Liver (tissue), 9 donors: ENCODE measurements around the gene RAB5IF. TPM values are rescaled to one million over a fixed set of nuclear protein-coding genes. Genes with fewer than 3 reads are reported as not detected.
A peak's percentile ranks its signal among the peaks of the same experiment; 100 is the strongest.

Experiments
- DNase-seq: peaks from one replicate; pipeline ENCODE4 v3.0.0-alpha.2; 2017; ENCODE audit warnings: low spot score
- H3K27ac ChIP-seq, 2 donors: one replicate each; pipeline ENCODE4 v1.7.0; 2013; ENCODE audit warnings: inconsistent platforms in 2 of 2, low read length in 2 of 2, control low read depth in 1 of 2, low read depth in 1 of 2, mild to moderate bottlenecking in 1 of 2
- H3K27me3 ChIP-seq, 4 donors: one replicate each; pipeline versions ENCODE4 v1.6.1 to v1.7.0; 2013; ENCODE audit warnings: low read length in 3 of 4, inconsistent platforms in 1 of 4, mild to moderate bottlenecking in 1 of 4, moderate library complexity in 1 of 4; ENCODE audit not compliant: control insufficient read depth in 4 of 4, insufficient read depth in 4 of 4
- H3K36me3 ChIP-seq, 4 donors: one replicate each; pipeline versions ENCODE4 v1.6.1 to v1.7.0; 2013; ENCODE audit warnings: low read length in 3 of 4, mild to moderate bottlenecking in 3 of 4, low read depth in 1 of 4, moderate library complexity in 1 of 4; ENCODE audit not compliant: control insufficient read depth in 4 of 4, insufficient read depth in 3 of 4
- H3K4me1 ChIP-seq, 4 donors: one replicate each; pipeline versions ENCODE4 v1.6.1 to v1.7.0; 2013; ENCODE audit warnings: low read length in 3 of 4, mild to moderate bottlenecking in 3 of 4, moderate library complexity in 1 of 4; ENCODE audit not compliant: control insufficient read depth in 4 of 4, insufficient read depth in 4 of 4
- H3K4me3 ChIP-seq, 3 donors: one replicate each; pipeline versions ENCODE4 v1.6.1 to v1.7.0; 2013; ENCODE audit warnings: low read length in 3 of 3, control low read depth in 1 of 3, low read depth in 1 of 3, mild to moderate bottlenecking in 1 of 3
- H3K9ac ChIP-seq, 2 donors: one replicate each; pipeline ENCODE4 v1.7.0; 2013; ENCODE audit warnings: low read length in 2 of 2, mild to moderate bottlenecking in 2 of 2, moderate library complexity in 2 of 2, control low read depth in 1 of 2, low read depth in 1 of 2
- H3K9me3 ChIP-seq, 4 donors: one replicate each; pipeline versions ENCODE4 v1.6.1 to v1.7.0; 2013; ENCODE audit warnings: low read length in 3 of 4; ENCODE audit not compliant: control insufficient read depth in 4 of 4
- CTCF ChIP-seq: fragments of 150-350 bp; IDR thresholded peaks from 2 replicates; pipeline ENCODE4 v1.5.1; 2017; ENCODE audit warnings: improper control_type of control experiment, low read depth, low read length; ENCODE audit not compliant: missing input control
- EGR1 ChIP-seq, 2 donors: IDR thresholded peaks; 2 replicates each; pipeline ENCODE4 v1.6.1; 2016 to 2018; ENCODE audit warnings: antibody characterized with exemption in 2 of 2, low read depth in 2 of 2
- FOXA1 ChIP-seq: IDR thresholded peaks from 2 replicates; pipeline ENCODE4 v1.6.1; 2016; ENCODE audit warnings: antibody characterized with exemption
- FOXA2 ChIP-seq: IDR thresholded peaks from 2 replicates; pipeline ENCODE4 v1.6.1; 2016; ENCODE audit warnings: antibody characterized with exemption
- GABPA ChIP-seq, 2 donors: IDR thresholded peaks in 1 of 2; conservative IDR thresholded peaks in 1 of 2; 2 replicates each; pipeline ENCODE4 v1.6.1; 2016; ENCODE audit warnings: antibody characterized with exemption in 2 of 2, mild to moderate bottlenecking in 1 of 2, moderate library complexity in 1 of 2
- HNF4A ChIP-seq, 2 donors: conservative IDR thresholded peaks; 2 replicates each; pipeline ENCODE4 v1.6.1; 2016; ENCODE audit warnings: antibody characterized with exemption in 2 of 2, mild to moderate bottlenecking in 2 of 2
- HNF4G ChIP-seq: IDR thresholded peaks from 2 replicates; pipeline ENCODE4 v1.6.1; 2016; ENCODE audit warnings: antibody characterized with exemption
- JUND ChIP-seq, 2 donors: IDR thresholded peaks; 2 replicates each; pipeline ENCODE4 v1.6.1; 2016; ENCODE audit warnings: antibody characterized with exemption in 2 of 2
- NR2F2 ChIP-seq: IDR thresholded peaks from 2 replicates; pipeline ENCODE4 v1.6.1; 2016; ENCODE audit warnings: antibody characterized with exemption
- RAD21 ChIP-seq, 2 donors: IDR thresholded peaks; 2 replicates each; pipeline ENCODE4 v1.6.1; 2016; ENCODE audit warnings: antibody characterized with exemption in 2 of 2, mild to moderate bottlenecking in 2 of 2
- REST ChIP-seq: IDR thresholded peaks from 2 replicates; pipeline ENCODE4 v1.6.1; 2016; ENCODE audit warnings: antibody characterized with exemption, mild to moderate bottlenecking
- RXRA ChIP-seq, 2 donors: IDR thresholded peaks; 2 replicates each; pipeline ENCODE4 v1.6.1; 2017 to 2018; ENCODE audit warnings: antibody characterized with exemption in 2 of 2, mild to moderate bottlenecking in 1 of 2
- SP1 ChIP-seq: IDR thresholded peaks from 2 replicates; pipeline ENCODE4 v1.6.1; 2018; ENCODE audit warnings: antibody characterized with exemption, mild to moderate bottlenecking
- TAF1 ChIP-seq: conservative IDR thresholded peaks from 2 replicates; pipeline ENCODE4 v1.6.1; 2016; ENCODE audit warnings: antibody characterized with exemption, mild to moderate bottlenecking
- YY1 ChIP-seq: IDR thresholded peaks from 2 replicates; pipeline ENCODE4 v1.6.1; 2016; ENCODE audit warnings: antibody characterized with exemption, mild to moderate bottlenecking
- ZBTB33 ChIP-seq: IDR thresholded peaks from 2 replicates; pipeline ENCODE4 v1.6.1; 2016; ENCODE audit warnings: antibody characterized with exemption
- WGBS: extraction: QIAGEN DNeasy Blood & Tissue Kit; methylation state at CpG from one replicate; pipeline ENCODE4 v1.1.7; 2013; 5-methylcytosine and 5-hydroxymethylcytosine counted together
- polyA plus RNA-seq, 2 donors: library from polyadenylated mRNA; stranded (reverse) in 1 of 2; unstranded in 1 of 2; fragments of 200-250 nt in 1 of 2; fragments of >200 nt in 1 of 2; fragmentation: Nextera tagmentation in 1 of 2; extraction: Ambion mirVana in 1 of 2; gene quantifications; one replicate each; pipeline versions ENCODE4 v1.2.1 to v1.2.3, GENCODE V29; 2013 to 2015
- total RNA-seq, 2 donors: library from RNA; depleted of rRNA; stranded (reverse); fragments of >200 nt; gene quantifications; one replicate each; pipeline ENCODE4 v1.2.3, GENCODE V29; 2014
- TF ChIP-seq, protein P1 (sequence below): IDR thresholded peaks from 2 replicates; pipeline ENCODE4 v1.6.1; 2016; ENCODE audit warnings: antibody characterized with exemption
- donor health status: healthy.
- donor health status: healthy.
- donor health status: healthy.
- donor health status: healthy.
- donor health status: healthy.

RAB5IF gene
- total and polyA plus RNA-seq, 4 donors = 58.9 to 170 (median 125) TPM

GRCh38 chr20:36584018-36584481, 21.5 kb upstream of the RAB5IF start:
- no peak overlapping the region for H3K4me3 ChIP-seq
- H3K27ac ChIP-seq = no peak overlapping the region
- no peaks in the 10 kb centered on the region for H3K4me1 ChIP-seq
- H3K27me3 ChIP-seq = no peaks in the 10 kb centered on the region
- TF ChIP-seq ZBTB33 (no peak), TAF1 (no peak), HNF4A (conservative IDR thresholded peaks at IDR 0.05) (peak; percentile 58 to 65), FOXA2 (no peak), JUND (IDR thresholded peaks at IDR 0.05) (no peak), GABPA (IDR thresholded peaks at IDR 0.05 in 1 of 2, conservative IDR thresholded peaks at IDR 0.05 in 1 of 2) (no peak), HNF4G (no peak), NR2F2 (no peak), SP1 (no peak), CTCF (no peak), YY1 (no peak), RXRA (IDR thresholded peaks at IDR 0.05) (peak in 1 of 2 donors; percentile 15), RAD21 (IDR thresholded peaks at IDR 0.05) (no peak), FOXA1 (no peak)
- 58% methylated on average over 2 of the region's 2 CpGs for WGBS
- no peaks in the 10 kb centered on the region for H3K9me3 ChIP-seq
- no peak for DNase-seq
- no peak overlapping the region for H3K9ac ChIP-seq
- H3K36me3 ChIP-seq = peaks cover 8 to 27% (median 17%) of the 10 kb centered on the region in 4 donors

DNA sequence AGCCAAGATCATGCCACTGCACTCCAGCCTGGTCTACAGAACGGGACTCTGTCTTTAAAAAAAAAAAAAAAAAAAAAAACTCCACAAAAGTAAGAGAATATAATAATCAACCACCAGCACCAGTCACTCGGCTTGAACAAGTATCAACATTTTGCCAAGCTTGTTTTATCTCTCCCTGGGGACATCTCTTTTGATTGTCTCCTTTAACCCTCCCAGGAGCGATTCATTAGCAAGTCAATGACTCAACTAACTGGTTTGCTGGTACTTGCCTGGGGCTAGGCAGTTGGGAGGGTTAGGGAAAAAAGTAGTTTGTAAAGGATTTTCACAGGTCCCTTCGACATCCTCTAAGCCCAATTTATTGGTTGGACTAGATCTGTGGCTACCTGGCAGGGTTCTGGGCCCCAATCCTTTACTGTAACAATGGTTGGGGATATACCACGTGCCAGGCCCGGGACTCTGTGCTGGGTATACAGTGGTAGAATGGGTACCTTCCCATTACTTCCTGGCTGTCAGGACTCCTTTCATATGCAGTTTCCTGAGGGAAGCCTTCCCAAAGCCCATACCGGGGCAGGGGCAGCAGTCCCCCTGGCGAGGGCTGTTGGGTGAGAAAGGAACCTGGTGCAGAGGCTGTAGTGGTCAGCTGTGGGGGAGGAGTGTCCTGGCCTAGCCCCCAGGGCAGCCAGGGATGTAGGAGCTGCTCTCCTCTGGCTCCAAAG, 20.0 kb upstream of the RAB5IF start:
- TF ChIP-seq JUND (IDR thresholded peaks at IDR 0.05) (no peak), GABPA (IDR thresholded peaks at IDR 0.05 in 1 of 2, conservative IDR thresholded peaks at IDR 0.05 in 1 of 2) (no peak), YY1 (no peak), REST (no peak), ZBTB33 (no peak), HNF4A (conservative IDR thresholded peaks at IDR 0.05) (no peak), RAD21 (IDR thresholded peaks at IDR 0.05) (no peak), TAF1 (no peak), RXRA (IDR thresholded peaks at IDR 0.05) (no peak), HNF4G (no peak), NR2F2 (no peak), EGR1 (IDR thresholded peaks at IDR 0.05; ENCODE audit: low read depth in 2 of 2) (no peak)
- TF ChIP-seq, protein P1, sequence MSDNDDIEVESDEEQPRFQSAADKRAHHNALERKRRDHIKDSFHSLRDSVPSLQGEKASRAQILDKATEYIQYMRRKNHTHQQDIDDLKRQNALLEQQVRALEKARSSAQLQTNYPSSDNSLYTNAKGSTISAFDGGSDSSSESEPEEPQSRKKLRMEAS = no peak
- Histone ChIP-seq H3K36me3 (peaks cover 4 to 19% (median 12%) of the 10 kb centered on the region in 4 donors), H3K27me3 (no peaks in the 10 kb centered on the region), H3K9ac (no peak overlapping the region), H3K4me1 (no peaks in the 10 kb centered on the region), H3K27ac (no peak overlapping the region), H3K4me3 (no peak overlapping the region), H3K9me3 (no peaks in the 10 kb centered on the region)
- whole genome bisulfite sequencing = 91% methylated on average over 8 of the region's 8 CpGs
- DNase-seq = no peak
